ENCODE results near the gene NHSL1. TPM values are rescaled to one million over a fixed set of nuclear protein-coding genes. Genes with fewer than 3 reads are reported as not detected.

Gene NHSL1
- total RNA-seq, 2 donors from 2014 or later: 0.82 to 1.1 TPM

GRCh38 chr6:138493413-138493812 is 5.9 kb downstream of the NHSL1 start:
- ATAC-seq (replicated peaks): no peak
- Mint-ChIP-seq H3K4me3 (no peak overlapping the region), H3K36me3 (ENCODE audit: low read depth) (no peaks in the 10 kb centered on the region), H3K9me3 (no peaks in the 10 kb centered on the region), H3K27ac (no peak overlapping the region), H3K4me1 (no peaks in the 10 kb centered on the region), H3K27me3 (peaks cover 5% of the 10 kb centered on the region)

- Mint-ChIP-seq H3K27me3 (peaks cover 5% of the 10 kb centered on the region), H3K4me3 (no peak overlapping the region), H3K9me3 (no peaks in the 10 kb centered on the region), H3K27ac (no peak overlapping the region), H3K36me3 (ENCODE audit: low read depth) (no peaks in the 10 kb centered on the region), H3K4me1 (no peaks in the 10 kb centered on the region)
- ATAC-seq (replicated peaks): no peak
Observed at GRCh38 chr6:138492871-138493270, 6.4 kb downstream of the NHSL1 start.

- H3K4me3 Mint-ChIP-seq: no peak overlapping the region
- H3K9me3 Mint-ChIP-seq: no peaks in the 10 kb centered on the region
- ATAC-seq (replicated peaks): no peak
- no peaks in the 10 kb centered on the region for H3K4me1 Mint-ChIP-seq
- H3K27me3 Mint-ChIP-seq: peaks cover 5% of the 10 kb centered on the region
- H3K27ac Mint-ChIP-seq: no peak overlapping the region
- no peaks in the 10 kb centered on the region for H3K36me3 Mint-ChIP-seq (ENCODE audit: low read depth)
Observed at GRCh38 chr6:138492113-138492512, 7.2 kb downstream of the NHSL1 start.

GRCh38 chr6:138491017-138491416 is 8.3 kb downstream of the NHSL1 start:
- no peaks in the 10 kb centered on the region for H3K9me3 Mint-ChIP-seq
- H3K27me3 Mint-ChIP-seq: peaks cover 10% of the 10 kb centered on the region
- peaks cover 4% of the 10 kb centered on the region for H3K4me1 Mint-ChIP-seq
- no peak overlapping the region for H3K27ac Mint-ChIP-seq
- ATAC-seq (replicated peaks): no peak
- no peak overlapping the region for H3K4me3 Mint-ChIP-seq
- no peaks in the 10 kb centered on the region for H3K36me3 Mint-ChIP-seq (ENCODE audit: low read depth)

- Mint-ChIP-seq H3K27me3 (peaks cover 10% of the 10 kb centered on the region), H3K4me3 (no peak overlapping the region), H3K4me1 (peaks cover 4% of the 10 kb centered on the region), H3K36me3 (ENCODE audit: low read depth) (no peaks in the 10 kb centered on the region), H3K9me3 (no peaks in the 10 kb centered on the region), H3K27ac (no peak overlapping the region)
- no peak for ATAC-seq (replicated peaks)
Observed at GRCh38 chr6:138489846-138490245, 9.4 kb downstream of the NHSL1 start.

GRCh38 chr6:138487102-138487604 is 12.1 kb downstream of the NHSL1 start:
- no peaks in the 10 kb centered on the region for H3K36me3 Mint-ChIP-seq (ENCODE audit: low read depth)
- H3K9me3 Mint-ChIP-seq: no peaks in the 10 kb centered on the region
- peaks cover 4% of the 10 kb centered on the region for H3K4me1 Mint-ChIP-seq
- H3K27me3 Mint-ChIP-seq: peaks cover 10% of the 10 kb centered on the region
- no peak for ATAC-seq (replicated peaks)
- H3K4me3 Mint-ChIP-seq: no peak overlapping the region
- no peak overlapping the region for H3K27ac Mint-ChIP-seq

GRCh38 chr6:138486249-138487101 is 12.8 kb downstream of the NHSL1 start:
- H3K4me3 Mint-ChIP-seq: no peak overlapping the region

GRCh38 chr6:138485586-138486248 is 13.6 kb downstream of the NHSL1 start:
- H3K27ac Mint-ChIP-seq: no peak overlapping the region
- no peaks in the 10 kb centered on the region for H3K36me3 Mint-ChIP-seq (ENCODE audit: low read depth)
- H3K4me3 Mint-ChIP-seq: no peak overlapping the region
- peaks cover 4% of the 10 kb centered on the region for H3K4me1 Mint-ChIP-seq
- H3K9me3 Mint-ChIP-seq: no peaks in the 10 kb centered on the region
- no peak for ATAC-seq (replicated peaks)
- H3K27me3 Mint-ChIP-seq: peaks cover 6% of the 10 kb centered on the region

More at GRCh38 chr6:138486249-138487101, 12.8 kb downstream of the NHSL1 start:
- peak; percentile 34 for ATAC-seq (replicated peaks)
- peaks cover 4% of the 10 kb centered on the region for H3K4me1 Mint-ChIP-seq
- H3K27ac Mint-ChIP-seq: no peak overlapping the region
- no peaks in the 10 kb centered on the region for H3K36me3 Mint-ChIP-seq (ENCODE audit: low read depth)
- no peaks in the 10 kb centered on the region for H3K9me3 Mint-ChIP-seq
- peaks cover 6% of the 10 kb centered on the region for H3K27me3 Mint-ChIP-seq

- Mint-ChIP-seq H3K4me1 (peaks cover 4% of the 10 kb centered on the region), H3K4me3 (no peak overlapping the region), H3K36me3 (ENCODE audit: low read depth) (no peaks in the 10 kb centered on the region), H3K9me3 (no peaks in the 10 kb centered on the region), H3K27ac (no peak overlapping the region), H3K27me3 (peaks cover 6% of the 10 kb centered on the region)
- ATAC-seq (replicated peaks): no peak
Observed at GRCh38 chr6:138485005-138485545, 14.2 kb downstream of the NHSL1 start.

- peaks cover 4% of the 10 kb centered on the region for H3K4me1 Mint-ChIP-seq
- peaks cover 6% of the 10 kb centered on the region for H3K27me3 Mint-ChIP-seq
- no peak overlapping the region for H3K4me3 Mint-ChIP-seq
- no peaks in the 10 kb centered on the region for H3K36me3 Mint-ChIP-seq (ENCODE audit: low read depth)
- H3K9me3 Mint-ChIP-seq: no peaks in the 10 kb centered on the region
- no peak overlapping the region for H3K27ac Mint-ChIP-seq
- no peak for ATAC-seq (replicated peaks)
Observed at GRCh38 chr6:138484018-138484731, 15.1 kb downstream of the NHSL1 start.

GRCh38 chr6:138482816-138483215 is 16.5 kb downstream of the NHSL1 start:
- peaks cover 4% of the 10 kb centered on the region for H3K4me1 Mint-ChIP-seq
- H3K9me3 Mint-ChIP-seq: no peaks in the 10 kb centered on the region
- H3K36me3 Mint-ChIP-seq (ENCODE audit: low read depth): no peaks in the 10 kb centered on the region

GRCh38 chr6:138480279-138480949 is 18.9 kb downstream of the NHSL1 start:
- H3K36me3 Mint-ChIP-seq (ENCODE audit: low read depth): no peaks in the 10 kb centered on the region
- H3K9me3 Mint-ChIP-seq: no peaks in the 10 kb centered on the region
- H3K27ac Mint-ChIP-seq: no peak overlapping the region
- H3K27me3 Mint-ChIP-seq: no peaks in the 10 kb centered on the region
- H3K4me1 Mint-ChIP-seq: no peaks in the 10 kb centered on the region
- ATAC-seq (replicated peaks): no peak
- H3K4me3 Mint-ChIP-seq: no peak overlapping the region

More at GRCh38 chr6:138482816-138483215, 16.5 kb downstream of the NHSL1 start:
- H3K27me3 Mint-ChIP-seq: peaks cover 6% of the 10 kb centered on the region
- no peak overlapping the region for H3K4me3 Mint-ChIP-seq
- no peak overlapping the region for H3K27ac Mint-ChIP-seq
- no peak for ATAC-seq (replicated peaks)

- ATAC-seq (replicated peaks): no peak
- Mint-ChIP-seq H3K27ac (no peak overlapping the region), H3K9me3 (no peaks in the 10 kb centered on the region), H3K4me1 (no peaks in the 10 kb centered on the region), H3K27me3 (no peaks in the 10 kb centered on the region), H3K4me3 (no peak overlapping the region), H3K36me3 (ENCODE audit: low read depth) (no peaks in the 10 kb centered on the region)
Observed at GRCh38 chr6:138477913-138478539, 21.3 kb downstream of the NHSL1 start.

All from activated T-helper 17 cell treated with anti-CD3 and anti-CD28 coated beads, Interleukin-2, amount 50 U/mL, for 72 hours (primary cell).